GM21367 (cell line): ENCODE measurements around the gene ZNF385D.

ENCODE experiments used
- ATAC-seq: cut with Tn5 transposase; IDR thresholded peaks from one replicate; pipeline ENCODE4 v1.9.1; 2021; ENCODE audit not compliant: unreplicated experiment

Gene ZNF385D

GRCh38 chr3:21462141-21462540 lies 288.9 kb downstream of the ZNF385D start:
- no peak for ATAC-seq

DNA sequence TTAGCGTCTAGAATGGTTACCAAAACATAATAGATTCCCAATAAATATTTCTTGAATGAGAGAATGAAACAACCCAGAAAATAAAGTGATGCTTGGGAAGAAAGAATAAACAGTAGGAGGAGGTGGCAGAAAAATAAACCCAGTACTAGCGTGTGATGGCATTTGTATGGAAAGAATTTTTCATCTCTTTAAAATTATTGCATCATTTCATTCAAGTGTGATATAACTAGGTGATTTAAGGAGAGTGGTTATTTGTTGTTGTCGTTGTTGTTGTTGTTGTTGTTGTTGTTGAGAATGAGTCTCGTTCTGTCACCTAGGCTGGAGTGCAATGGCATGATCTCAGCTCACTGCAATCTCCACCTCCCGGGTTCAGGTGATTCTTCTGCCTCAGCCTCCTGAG lies 293.9 kb downstream of the ZNF385D start:
- no peak for ATAC-seq

DNA sequence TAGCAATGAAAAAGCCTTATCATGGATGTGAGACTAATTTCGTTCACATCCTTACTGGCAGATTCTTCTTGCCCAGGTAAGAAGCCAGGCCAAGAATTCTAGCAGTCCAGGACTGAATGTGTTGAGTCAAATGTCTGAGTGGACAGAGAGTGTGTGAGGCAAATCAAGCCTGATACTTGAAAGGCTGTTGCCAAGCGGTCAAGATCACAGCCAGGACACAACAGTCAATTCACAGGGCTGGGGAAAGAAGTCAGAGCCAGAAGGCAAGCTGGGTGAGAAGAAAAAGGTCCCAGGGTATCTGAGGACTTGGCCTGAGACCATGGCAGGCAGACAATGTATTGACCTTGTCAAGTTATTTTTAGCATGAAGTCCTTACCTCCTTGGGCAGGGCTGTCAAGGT lies 301.3 kb downstream of the ZNF385D start:
- ATAC-seq, result no peak

- ATAC-seq, result no peak
Measured at GRCh38 chr3:21447476-21448151, 303.4 kb downstream of the ZNF385D start.

- no peak for ATAC-seq
Measured at GRCh38 chr3:21446945-21447475, 304.0 kb downstream of the ZNF385D start.

DNA sequence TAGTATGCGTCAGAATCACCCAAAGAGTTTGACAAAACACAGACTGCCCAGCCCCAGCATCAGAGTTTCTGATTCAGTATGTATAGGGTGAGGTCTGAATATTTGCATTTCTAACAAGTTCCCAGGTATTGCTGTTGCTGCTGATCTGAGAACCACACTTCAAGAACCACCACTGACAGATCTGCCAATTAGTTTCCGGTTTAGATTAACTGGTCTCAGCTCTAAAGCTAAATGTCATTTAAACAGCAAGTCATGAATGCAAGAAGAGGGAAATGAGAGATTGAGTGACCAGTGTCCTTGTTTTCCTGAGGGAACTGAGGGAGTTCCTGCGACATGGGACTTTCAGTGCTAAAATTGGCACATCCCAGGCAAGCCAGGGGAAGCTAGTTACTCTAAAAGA lies 305.0 kb downstream of the ZNF385D start:
- ATAC-seq, result no peak

- ATAC-seq, result no peak
Measured at GRCh38 chr3:21441821-21442220, 309.2 kb downstream of the ZNF385D start.

DNA sequence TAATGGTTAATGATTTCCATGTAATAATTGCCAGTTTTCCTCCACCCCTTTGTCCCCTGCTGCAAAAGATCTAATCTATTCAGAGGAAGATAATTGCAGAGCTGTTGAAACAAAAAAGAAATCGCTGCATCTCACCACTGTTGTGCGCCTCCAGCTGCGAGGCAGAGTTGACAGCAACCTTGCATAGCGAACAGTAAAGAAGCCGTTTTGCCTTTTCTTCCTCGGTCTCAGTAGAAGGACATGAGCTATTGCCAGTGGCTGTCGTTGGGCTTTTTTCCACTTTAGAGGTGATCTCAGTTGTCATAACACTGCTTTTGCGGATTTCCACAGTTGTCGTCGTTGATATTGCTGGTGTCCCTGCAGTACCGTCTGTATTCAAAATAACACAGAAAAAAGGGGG lies 314.2 kb downstream of the ZNF385D start:
- ATAC-seq, result no peak

GRCh38 chr3:21435871-21436270 lies 315.1 kb downstream of the ZNF385D start:
- no peak for ATAC-seq

- no peak for ATAC-seq
Measured at GRCh38 chr3:21434310-21434709, 316.7 kb downstream of the ZNF385D start.

GRCh38 chr3:21433751-21434150 lies 317.3 kb downstream of the ZNF385D start:
- no peak for ATAC-seq

- no peak for ATAC-seq
Measured at GRCh38 chr3:21426920-21427319, 324.1 kb downstream of the ZNF385D start.

DNA sequence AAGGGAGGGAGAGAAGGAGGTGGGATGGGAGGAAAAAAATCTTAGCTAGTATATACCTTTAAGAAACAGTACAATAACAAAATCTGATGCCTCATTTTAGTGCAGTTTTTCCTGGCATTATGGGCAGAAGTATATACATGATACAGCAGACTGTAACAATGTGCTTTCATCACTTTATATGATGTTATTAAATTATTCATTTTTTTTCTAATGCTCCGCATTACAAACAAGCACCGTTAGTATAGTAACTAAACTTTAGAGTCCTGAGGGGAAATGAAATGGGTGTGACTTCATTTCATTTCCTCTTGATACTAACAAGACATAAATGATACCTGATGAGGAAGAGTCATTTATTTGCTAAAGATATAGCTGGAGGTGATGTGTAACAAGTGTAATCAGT lies 325.3 kb downstream of the ZNF385D start:
- ATAC-seq, result no peak

- ATAC-seq, result no peak
Measured at GRCh38 chr3:21421096-21421495, 329.9 kb downstream of the ZNF385D start.

DNA sequence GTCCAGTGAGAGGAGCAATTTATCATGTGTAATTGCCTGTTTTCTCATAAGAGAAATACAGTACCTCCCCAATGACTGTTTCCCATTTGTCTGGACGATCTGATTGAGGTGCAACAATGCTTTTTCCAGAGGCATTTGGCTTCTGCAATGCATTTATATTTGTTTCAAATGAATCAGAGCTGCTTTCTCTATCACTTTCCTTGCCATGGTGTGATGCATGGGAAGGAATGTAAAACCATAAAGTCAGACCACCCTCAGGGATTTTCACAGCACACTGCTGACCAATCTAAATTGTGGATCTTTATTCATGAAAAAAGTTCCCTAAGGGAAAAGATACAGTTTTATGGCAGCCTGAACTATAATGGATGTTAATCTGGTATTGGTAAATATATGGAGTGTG lies 333.0 kb downstream of the ZNF385D start:
- no peak for ATAC-seq

GRCh38 chr3:21414506-21414905 lies 336.5 kb downstream of the ZNF385D start:
- no peak for ATAC-seq

GRCh38 chr3:21411058-21411457 lies 340.0 kb downstream of the ZNF385D start:
- ATAC-seq, result no peak

GRCh38 chr3:21409401-21409800 lies 341.6 kb downstream of the ZNF385D start:
- no peak for ATAC-seq

DNA sequence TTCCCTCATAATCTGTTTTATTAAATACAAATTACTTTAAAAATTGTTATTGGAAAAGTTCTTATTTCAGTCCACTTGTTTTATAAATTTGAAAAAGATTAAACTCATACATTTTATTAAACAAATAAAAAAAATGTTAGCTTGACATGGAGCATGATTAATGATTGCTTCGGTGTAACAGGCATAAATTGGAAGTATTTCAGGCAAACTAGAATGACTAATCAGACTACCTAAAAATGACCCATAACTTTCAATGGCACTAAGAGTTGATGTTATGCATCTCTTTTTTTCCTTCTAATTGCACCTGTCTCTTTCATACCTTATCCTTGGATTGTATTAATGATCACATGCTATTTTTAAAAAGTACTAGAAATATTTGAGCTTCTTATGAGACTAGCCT lies 343.3 kb downstream of the ZNF385D start:
- ATAC-seq, result no peak

DNA sequence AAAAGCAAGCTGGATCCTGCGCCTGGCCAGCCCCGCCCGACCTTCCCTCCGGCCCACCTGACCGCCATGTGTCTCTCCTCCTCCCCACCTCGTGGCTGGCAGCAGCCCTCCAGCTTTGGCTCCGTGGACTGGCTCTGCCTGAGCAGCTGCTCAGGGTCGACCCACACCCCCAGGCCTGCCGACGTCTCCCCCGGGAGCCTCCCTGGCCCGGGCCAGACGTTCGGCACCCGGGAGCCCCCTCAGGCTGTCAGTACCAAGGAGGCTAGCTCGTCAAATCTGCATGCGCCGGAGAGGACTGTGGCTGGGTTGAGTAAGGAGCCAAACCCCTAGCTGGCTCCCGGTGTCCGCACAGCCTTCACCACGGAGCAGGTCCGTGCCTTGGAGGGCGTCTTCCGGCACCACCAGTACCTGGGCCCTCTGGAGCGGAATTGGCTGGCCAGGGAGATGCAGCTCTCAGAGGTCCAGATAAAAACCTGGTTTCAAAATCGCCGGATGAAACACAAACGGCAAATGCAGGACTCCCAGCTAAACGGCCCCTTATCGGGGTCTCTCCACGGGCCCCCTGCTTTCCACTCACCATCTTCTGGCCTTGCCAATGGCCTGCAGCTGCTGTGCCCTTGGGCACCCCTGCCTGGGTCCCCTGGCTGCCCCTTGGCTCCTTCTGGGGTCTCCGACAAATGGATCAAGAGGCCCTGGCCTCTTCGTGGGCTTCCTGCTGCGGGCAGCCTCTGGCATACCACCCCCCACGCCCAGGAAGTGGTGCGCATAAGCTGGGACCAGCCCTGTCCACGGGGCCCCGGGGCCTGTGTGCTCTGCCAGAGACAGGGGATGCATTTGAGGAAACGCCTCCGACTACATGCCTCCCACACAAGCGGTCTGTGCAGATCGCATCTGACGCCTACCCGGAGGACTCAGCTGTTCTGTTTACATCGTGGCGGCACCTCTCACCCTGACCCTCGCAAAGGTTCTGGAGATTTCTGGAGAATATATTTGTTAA lies 345.0 kb downstream of the ZNF385D start:
- ATAC-seq, result no peak

- no peak for ATAC-seq
Measured at GRCh38 chr3:21398461-21398860, 352.5 kb downstream of the ZNF385D start.
